ENCODE data around the gene ZDHHC12.

The ZDHHC12 gene, protein sequence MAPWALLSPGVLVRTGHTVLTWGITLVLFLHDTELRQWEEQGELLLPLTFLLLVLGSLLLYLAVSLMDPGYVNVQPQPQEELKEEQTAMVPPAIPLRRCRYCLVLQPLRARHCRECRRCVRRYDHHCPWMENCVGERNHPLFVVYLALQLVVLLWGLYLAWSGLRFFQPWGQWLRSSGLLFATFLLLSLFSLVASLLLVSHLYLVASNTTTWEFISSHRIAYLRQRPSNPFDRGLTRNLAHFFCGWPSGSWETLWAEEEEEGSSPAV

GRCh38 chr9:128723866-128724743 lies at the start of gene ZDHHC12:
Gene ZDHHC12 (minus strand): TSS chr9:128724127. CDS start chr9:128724093, 34 bp downstream.
- TF ChIP-seq, protein P1, sequence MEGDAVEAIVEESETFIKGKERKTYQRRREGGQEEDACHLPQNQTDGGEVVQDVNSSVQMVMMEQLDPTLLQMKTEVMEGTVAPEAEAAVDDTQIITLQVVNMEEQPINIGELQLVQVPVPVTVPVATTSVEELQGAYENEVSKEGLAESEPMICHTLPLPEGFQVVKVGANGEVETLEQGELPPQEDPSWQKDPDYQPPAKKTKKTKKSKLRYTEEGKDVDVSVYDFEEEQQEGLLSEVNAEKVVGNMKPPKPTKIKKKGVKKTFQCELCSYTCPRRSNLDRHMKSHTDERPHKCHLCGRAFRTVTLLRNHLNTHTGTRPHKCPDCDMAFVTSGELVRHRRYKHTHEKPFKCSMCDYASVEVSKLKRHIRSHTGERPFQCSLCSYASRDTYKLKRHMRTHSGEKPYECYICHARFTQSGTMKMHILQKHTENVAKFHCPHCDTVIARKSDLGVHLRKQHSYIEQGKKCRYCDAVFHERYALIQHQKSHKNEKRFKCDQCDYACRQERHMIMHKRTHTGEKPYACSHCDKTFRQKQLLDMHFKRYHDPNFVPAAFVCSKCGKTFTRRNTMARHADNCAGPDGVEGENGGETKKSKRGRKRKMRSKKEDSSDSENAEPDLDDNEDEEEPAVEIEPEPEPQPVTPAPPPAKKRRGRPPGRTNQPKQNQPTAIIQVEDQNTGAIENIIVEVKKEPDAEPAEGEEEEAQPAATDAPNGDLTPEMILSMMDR (IDR thresholded peaks at IDR 0.05; ENCODE audit: low read depth, low read length) = no peak
- H3K4me3 ChIP-seq (ENCODE audit: low read depth, low read length) = peak within 1 kb of the TSS; percentile 63

DNA sequence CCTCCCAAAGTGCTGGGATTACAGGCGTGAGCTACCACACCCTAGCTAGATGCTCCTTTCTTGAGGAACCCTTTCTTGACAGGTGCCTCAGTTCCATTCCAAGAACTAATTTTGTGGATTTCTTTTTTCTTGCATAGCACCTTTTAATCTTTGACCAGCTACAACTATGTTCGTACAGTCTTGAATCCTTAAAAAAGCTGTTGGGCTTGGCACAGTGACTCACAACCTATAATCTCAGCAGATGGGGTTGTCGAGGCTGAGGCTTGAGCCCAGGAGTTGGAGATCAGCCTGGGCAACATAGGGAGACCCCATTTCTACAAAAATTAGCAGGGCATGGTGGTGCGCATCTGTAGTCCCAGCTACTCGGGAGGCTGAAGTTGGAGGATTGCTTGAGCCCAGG lies 49.1 kb upstream of the ZDHHC12 start:
- TF ChIP-seq, protein P1 (IDR thresholded peaks at IDR 0.05; ENCODE audit: low read depth, low read length) = no peak

DNA sequence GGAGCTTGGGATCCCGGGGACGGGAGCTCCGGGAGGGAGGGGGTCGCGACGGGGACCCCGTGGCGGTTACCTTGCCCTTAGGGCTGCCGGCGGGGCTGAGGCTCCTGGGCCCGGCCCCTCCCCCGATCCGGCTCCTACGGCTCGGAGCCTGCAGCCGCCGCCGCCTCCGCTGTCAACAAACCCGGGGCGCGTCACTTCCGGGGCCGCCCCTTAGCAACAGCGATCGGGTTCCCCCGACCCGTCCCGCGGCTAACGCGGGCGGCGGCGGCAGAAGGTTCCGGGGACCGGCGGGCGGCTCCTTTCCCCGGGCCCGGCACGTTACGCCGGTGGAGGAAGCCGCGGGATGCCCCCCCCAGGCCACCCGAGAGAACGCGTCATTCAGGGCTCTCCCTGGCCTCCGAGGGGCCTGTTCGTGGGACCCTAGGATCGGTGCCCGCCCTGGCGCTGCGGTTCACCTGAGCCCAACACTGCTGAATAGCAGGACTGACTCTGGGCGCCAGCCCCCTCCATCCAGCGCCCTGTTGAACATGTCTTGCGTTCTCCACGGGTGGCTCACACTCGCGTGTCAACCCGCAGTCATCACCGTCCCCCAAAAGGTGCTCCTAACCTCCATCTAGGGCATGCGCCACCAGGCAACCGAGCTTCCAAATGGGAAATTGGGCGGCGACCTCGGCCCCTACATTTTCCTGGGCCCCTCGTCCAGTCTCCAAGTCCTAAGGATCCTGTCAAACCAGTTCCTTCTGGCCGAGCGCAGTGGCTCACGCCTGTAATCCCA lies 48.0 kb upstream of the ZDHHC12 start, which contains the start of gene ZER1:
Gene ZER1, minus strand, starts transcription at position 183 of the 775 bp plus-strand sequence. CDS start 16,362 bp downstream, outside the sequence.
- TF ChIP-seq, protein P1 (IDR thresholded peaks at IDR 0.05; ENCODE audit: low read depth, low read length) = no peak
- H3K4me3 ChIP-seq (ENCODE audit: low read depth, low read length) = peak within 1 kb of the TSS; percentile 97

More for the DNA sequence above, 49.1 kb upstream of the ZDHHC12 start:
- no peak overlapping the region for H3K4me3 ChIP-seq (ENCODE audit: low read depth, low read length)

DNA sequence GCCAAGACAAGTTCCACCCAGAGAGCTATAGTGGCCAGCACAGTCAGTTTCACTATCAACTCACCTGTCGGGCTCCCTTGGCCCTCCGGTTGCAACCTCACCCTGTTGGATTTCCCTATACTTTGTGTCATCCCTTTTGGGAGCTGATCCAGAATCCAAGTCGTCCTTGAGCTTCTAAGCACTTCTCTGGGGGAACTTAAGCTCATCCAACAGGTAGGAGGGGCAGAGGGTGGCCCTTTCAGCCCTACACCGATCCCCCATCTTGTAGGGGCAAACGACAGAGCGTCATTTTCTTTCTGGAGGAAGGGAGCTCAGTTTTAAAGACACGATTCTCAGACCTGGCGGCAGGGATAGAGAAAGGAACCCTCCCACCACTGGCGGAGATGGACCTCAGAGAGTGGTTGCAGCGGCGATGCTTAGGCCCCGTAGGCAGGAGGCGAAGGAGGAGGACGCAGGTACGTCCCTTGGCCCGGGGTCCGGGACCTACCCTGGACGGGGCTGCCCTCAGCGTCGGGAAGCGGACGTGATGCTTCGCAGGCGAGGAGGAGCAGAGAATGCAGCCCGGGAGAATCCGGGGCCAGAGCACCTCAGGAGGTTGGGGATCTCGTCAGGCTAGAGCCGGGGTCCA lies 47.3 kb upstream of the ZDHHC12 start:
- TF ChIP-seq, protein P1 (IDR thresholded peaks at IDR 0.05; ENCODE audit: low read depth, low read length) = no peak
- H3K4me3 ChIP-seq (ENCODE audit: low read depth, low read length) = peak overlapping the region; percentile 97

DNA sequence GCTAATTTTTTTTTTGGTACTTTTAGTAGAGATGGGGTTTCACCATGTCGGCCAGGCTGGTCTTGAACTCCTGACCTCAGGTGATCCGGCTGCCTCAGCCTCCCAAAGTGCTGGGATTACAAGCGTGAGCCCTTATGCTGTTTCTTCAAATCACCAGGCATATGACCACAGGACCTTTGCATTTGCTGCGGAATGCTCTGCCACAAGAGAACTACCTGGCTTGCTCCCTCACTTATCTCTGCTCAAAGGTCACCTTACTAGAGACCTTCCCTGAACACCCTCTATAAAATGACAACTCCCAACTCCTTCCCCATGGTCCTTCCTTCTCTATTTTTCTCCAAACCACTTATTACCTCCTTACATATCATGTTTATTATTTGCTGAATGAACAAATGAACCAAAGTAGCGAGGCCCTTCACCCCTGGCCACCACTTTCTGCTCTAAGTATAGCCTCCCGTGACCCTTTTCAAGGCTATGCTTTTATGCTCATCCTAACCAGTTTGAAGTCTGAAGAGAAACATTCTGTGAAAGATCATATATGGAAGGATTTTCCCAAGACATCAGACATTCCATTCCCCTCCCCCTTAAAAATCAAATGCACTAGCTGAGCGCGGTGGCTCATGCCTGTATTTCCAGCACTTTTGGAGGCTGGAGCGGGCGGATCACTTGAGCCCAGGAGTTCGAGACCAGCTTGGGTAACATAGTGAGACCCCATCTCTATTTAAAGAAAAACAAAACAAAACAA lies 46.5 kb upstream of the ZDHHC12 start:
- TF ChIP-seq, protein P1 (IDR thresholded peaks at IDR 0.05; ENCODE audit: low read depth, low read length) = no peak
- H3K4me3 ChIP-seq (ENCODE audit: low read depth, low read length) = peak overlapping the region; percentile 97

DNA sequence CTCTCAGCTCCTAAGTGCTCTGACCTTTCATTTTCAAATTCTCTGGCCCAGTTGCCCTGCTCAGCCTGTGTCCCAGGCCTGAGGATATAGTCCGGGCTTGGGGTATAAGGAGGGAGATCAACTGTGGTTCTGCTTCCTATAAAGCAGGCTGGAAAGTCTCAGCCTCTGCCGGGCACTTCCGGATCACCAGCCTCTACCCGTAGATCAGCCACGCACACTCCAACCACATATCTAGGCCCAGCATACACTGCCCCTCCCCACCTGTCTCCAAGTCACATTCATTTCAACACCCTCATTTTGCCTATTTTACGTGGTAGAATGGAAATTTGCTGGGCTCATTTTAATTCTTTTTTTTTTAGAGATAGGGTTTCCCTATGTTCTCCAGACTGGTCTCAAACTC lies 44.7 kb upstream of the ZDHHC12 start:
- TF ChIP-seq, protein P1 (IDR thresholded peaks at IDR 0.05; ENCODE audit: low read depth, low read length) = no peak
- no peak overlapping the region for H3K4me3 ChIP-seq (ENCODE audit: low read depth, low read length)

Data from WI38 (cell line).